ENCODE data around the gene SPTSSB.

SPTSSB gene

DNA sequence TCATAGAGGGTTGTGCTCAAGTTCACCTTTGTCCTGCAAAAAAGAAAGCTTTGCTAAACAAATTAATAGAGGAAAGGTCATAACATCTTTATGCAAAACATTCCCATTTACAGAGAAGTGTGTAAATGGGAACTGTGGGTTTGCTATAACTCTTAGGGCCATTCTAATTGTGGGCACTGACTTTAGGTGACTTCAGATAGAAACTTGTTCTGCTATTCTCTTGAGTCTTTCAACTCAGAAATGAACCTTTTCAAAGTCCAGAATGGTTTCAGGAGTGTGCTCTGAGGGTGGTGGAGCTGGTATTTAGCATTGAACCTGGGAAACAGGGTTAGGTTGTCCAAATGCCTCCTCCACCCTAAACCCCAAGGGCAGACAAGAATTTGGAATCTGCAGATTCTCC, 34.0 kb downstream of the SPTSSB start:
- no peak for DNase-seq

DNA sequence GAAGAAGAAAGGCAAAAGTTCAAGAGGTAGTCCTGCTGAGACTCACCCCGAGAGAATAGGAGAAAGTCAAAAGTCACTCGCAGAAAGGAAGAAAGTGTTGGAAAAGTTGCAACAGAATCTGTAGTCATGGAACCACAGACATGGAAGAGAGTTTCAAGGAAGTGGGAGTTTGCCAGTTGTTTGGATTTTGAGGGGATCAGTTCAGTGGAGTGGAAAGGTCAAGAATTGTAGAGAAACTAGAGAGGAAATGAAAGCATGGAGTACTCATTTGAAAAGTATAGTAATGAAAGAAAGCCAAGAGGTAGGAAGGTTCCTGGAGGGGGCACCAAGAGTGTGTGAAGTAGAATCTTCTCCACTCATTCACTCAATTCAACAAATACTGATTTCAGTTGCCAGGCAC, 34.7 kb downstream of the SPTSSB start:
- DNase-seq = no peak

DNA sequence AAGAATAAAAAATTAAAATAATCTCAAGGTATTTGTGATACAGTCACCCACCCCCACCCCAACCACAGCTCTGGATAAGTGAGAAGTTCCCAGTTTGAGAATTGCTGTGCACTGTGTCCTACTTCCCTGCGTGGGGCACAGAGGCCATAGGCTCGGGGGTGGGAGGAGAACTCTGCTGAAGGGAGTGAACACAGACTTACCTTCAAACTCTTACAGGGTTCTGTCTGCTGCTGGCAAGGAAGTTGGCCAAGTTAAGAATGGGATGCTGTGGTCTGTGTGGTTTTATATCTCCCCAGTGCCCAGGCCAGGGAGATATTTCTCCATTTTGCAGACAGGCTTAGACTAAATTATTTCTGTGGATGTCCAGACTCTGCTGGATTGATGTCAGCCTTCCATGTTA, 37.6 kb downstream of the SPTSSB start:
- no peak for DNase-seq

DNA sequence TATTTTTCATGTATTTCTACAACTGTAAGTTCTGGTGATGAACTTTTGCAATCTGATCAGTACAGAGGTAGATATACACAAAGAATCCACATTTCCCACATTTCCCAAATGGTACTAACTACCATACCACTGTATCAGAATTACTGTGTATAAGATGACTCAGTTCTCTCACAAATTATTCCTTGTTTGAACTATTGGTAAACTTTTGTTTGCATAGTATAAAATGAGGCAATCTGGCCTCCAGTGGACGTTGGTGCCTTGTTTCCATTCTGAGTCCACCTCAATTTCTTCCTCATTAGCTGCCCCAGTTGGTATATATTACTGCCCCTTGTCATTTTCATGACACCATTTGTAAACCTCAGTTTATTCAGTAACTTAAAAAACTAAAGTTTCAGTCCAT, 38.5 kb downstream of the SPTSSB start:
- DNase-seq = no peak

DNA sequence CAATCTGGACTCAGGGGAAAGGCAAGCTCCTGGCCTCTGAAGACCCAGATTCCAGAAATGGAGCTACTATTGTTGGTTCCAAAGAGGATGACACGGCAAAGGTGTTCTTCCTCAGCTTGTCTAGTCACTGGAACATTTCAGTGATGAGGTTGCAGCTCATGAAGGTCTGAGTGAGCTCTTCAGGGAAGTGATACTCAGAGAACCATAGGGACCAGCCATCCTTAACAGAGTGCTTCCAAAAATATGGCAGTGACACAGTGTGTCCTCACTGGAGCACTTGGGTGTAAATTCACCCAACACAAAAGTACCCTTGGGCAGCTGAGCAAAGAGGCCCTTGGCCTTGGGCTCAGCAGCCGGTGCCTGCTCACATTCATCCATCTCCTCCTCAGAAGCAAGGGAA, 46.3 kb downstream of the SPTSSB start:
- no peak for DNase-seq

DNA sequence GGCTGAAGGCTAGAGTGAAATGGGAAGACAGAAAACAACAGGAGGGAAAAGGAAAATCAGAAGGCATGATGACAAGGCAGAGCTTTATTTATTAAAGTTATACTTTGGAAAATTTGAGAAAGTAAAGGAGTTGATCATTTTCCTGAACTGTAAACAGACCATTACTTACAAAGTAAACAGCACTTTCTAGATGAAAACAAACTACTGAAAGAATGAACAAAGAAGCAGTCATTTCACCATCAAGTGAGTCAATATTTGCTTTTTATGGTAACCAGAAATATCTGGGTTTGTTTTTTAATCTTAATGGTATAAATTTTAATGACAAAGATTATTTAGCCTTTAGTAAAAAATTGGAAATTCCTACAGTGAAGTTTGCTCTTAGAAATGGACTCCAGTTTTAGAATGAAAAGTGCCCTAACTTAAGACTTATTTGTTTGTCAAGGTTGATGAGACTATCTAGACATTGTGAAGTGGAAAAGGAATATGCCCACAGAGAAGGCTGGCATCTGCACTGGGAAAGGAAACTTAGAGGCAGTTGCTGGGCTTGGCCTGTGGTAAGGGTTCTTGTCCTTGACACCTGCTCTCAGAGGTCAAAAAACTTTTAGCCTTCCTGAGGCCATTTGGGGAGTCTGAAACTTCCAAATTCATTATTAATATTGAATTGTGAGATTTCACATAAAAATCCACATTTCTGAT, 47.2 kb downstream of the SPTSSB start:
- no peak for DNase-seq

DNA sequence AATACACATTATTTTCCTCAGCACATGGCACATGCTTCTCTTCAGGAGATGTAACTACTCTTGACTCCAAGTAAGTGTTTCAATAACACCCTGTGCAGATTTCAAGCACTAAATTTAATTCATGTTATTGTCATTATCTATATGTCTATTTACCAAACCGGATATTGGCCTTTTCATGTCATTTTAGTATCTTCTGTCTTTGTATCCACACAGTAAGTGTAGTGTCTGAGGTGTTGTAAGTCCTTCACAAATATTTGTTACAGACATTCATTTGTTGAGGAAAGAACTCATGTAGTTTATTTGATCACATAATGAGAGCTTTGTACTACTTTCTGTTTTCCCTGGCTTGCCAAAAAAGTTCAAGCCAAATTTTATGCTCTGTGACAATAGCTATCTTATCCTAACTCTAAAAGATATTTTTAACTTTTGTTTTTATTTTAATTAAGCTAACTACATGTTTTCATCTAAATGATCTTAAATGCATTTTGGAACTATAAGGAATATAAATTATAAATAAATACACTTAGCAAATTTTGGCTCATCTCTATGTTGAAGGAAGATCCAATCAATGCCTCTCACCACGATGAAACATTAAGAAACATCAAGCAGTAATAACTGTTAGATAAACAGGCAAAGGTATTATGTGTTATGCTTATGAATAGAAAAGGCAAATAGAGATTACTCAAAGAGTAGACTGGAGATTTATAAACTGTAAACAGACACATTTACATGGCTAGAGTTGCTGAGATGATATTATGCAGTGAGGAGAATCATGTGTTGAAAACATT, 48.3 kb downstream of the SPTSSB start:
- no peak for DNase-seq

DNA sequence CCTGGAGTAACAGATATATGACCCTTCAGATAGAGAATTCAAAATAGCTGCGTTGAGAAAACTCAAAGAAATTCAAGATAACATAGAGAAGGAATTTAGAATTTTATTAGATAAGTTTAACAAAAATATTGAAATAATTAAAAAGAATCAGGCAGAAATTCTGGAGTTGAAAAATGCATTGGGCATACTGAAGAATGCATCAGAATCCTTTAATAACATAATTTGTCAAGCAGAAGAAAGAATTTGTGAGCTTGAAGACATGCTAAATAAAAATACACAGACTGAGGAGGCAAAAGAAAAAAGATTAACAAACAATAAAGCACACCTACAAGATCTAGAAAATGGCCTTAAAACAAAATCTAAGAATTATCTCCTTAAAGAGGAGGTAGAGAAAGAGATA, 50.5 kb downstream of the SPTSSB start:
- DNase-seq = no peak

DNA sequence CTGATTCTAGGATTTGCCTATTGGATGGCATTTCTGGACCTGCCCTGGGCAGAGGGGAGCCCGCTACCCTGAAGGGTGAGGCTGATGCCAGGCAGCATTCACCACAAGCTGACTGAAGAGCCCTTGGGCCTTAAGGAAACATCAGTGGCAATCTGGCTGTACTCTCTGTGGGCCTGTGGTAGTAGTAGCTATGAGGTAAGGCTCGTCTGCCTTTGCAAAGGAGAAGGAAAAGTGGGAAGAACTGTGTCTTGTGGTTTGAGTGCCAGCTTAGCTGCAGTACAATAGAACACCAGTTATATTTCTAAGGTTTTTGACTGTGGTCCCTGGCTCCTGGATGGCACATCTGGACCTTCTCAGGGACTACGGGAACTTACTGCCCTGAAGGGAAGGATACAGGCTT, 51.5 kb downstream of the SPTSSB start:
- DNase-seq = no peak

DNA sequence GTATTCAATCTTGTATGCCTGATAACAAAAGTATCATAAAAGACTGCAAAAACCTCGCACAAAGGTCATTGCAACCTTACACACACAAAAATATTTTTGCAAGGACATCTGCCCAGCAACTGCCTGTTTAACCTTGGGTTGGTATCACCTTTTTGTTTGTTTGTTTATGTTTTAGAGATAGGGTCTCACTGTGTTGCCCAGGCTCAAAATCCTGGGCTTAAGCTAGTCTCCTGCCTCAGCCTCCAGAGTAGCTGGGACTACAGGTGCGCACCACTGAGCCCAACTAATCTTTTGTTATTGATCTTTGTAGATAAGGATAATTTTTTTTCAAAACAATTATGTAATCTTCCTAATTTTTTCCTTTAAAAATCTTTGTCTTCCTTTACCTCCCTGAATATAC, 54.2 kb downstream of the SPTSSB start:
- DNase-seq = no peak

DNA sequence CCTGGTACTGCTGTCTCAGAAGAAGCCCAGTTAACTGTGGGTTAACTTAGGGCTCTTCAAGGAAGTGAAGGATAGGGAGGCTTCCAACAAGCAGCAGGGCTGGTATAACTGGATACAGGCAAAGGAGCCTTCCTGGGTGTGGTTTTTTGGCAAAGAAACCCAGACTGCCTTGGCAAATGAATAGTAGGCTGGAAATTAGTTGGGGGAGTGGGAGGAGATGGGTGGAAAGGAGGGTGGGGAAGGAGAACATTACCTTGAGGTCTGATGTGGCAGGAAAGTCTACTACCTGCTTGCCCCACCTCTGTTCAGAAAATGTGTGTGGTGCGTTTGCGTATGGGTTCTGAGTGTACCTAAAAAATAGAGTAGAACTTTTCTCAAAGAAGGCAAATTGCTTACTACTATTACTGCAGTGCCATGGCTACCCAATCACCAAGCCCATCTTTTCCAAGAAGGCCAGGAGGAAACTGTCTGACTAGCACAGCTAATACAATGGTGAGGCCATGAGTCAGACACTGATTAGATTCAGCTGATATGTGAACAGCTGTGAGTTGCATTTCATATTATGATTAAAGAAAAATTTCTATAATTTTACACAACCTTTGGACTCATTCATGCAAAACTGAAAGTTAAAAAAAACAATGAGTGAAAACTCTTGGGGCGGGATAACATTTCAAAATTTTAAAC, 55.2 kb downstream of the SPTSSB start:
- DNase-seq = no peak

DNA sequence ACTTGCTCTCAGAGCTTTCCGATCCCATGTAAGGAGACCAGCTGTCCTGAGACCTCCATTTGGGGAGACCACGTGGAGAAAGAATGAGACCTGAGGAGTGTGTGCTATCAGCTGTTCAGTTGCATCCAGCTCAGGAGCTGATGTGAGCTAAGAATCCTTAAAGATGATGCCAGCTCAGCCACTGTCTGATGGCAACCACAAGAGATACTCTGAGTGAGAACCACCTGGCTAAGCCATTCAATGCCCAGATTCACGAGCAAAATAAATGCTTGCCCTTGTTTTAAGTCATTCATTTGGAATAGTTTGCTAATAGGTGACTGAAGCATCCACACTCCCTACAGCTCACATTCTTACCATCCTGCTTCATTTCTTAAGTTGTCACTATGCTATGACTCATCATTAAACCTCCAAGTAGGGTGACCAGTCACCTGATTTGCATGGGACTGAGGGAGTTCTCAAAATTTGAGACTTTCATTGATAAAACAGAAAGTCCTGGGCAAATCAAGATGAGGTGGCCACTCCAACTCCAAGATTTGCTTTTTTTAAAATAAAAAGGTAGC, 56.4 kb downstream of the SPTSSB start:
- DNase-seq = no peak

DNA sequence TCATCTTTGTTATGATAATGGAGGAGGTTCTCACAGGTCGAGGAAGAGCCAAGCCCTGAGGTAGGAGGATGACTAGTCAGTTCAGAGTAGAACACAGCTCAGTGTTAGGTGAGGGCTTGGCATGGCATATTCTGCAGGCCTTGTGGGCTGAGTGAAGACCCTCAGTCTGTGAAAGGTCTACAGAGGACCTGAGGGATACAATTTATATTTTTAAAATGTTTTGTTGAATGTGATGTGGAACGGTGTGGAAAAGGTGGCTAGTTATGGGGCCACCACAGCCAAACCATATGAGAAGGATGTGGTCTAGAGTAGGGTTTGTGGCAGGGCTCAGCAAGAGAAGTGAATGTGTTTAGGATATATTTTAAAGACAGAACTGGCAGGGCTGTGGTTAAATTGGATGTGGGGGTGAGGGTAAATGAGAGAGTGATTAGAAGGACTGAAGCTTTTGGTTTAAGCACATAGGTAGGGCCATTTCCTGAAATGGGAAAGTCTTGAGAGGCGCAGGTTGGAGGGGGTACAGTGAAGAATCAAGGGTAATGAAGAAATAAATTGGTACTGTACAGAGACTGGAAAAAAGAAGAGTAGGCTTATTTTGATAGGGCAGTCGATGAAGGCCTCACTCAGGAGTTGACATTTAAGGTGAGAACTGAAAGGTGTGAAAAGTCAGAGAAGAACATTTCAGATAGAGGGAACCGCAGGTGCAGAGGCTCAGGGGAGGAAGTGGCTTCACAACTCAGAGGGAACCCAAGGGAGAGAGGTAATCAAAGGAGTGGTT, 60.5 kb downstream of the SPTSSB start:
- DNase-seq = peak; percentile 77

DNA sequence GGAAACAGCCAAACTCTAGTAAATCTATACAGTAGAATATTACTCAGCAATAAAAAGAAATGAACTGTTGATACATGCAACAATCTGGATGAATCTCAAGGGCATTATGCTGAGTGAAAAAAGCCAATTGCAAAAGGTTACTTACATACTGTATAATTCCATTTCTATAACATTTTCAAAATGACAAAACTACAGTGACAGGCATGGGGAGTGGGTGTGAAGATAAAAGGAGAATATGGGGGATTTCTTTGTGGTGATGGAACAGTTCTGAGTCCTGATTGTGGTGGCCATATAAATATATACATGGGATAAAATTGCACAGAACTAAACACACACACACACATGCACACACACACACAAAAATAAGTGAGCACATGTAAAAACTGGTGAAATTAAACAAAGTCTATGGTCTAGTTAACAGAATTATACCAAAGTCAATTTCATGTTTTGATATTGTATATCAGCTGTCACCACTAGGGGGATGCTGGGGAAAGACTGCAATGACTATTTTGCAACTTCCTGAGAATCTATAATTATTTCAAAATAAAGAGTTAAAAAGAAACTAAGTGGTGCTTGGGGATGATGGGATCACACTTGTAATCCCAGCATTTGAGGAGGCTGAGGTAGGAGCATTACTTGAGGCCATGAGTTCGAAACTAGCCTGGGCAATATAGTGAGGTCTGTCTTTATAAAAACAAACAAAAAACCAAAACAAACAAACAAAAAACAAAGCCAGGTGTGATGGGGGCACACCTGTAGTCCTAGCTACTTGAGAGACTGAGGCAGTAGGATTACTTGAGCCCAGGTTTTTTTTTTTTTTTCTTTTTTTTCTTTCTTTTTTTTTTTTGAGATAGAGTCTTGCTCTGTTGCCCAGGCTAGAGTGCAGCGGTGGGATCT, 66.0 kb downstream of the SPTSSB start:
- DNase-seq = no peak

DNA sequence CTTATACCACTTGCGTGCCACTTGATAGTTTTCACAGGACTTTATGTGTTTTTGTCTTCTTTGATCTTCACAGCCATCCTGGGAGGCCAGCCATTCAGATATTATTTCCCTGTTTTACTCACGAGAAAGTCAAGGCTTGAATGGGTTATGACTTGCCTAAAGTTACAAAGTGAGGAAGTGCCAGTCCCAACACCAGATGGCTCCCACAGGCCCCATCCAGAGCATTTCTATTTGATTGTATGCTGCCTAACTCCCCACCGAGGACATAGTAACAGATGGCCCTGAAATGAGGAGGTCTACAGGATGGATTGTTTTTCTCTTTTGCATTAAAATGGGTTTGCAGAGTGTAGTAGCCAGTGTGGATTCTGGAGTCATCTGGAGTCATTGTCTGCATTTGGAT, 74.5 kb downstream of the SPTSSB start:
- no peak for DNase-seq

DNA sequence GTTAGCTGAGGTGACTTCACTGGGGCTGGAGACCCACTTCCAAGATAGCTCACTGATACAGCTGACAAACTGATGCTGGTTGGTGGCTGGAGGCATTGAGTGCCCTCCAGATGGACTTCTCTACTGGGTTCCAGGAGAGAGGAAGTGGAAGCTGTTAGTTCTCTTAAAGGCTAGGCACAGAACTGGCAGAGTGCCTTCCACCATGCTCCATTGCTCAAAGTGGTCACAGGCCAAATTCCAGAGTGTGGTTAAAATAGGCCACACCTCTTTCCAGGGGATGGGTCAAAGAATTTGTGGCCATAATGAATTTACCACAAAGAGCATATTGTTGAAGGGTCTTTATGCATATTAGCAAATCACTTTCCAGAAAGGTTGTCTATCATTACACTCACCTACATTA, 76.0 kb downstream of the SPTSSB start:
- no peak for DNase-seq
